Glutamatergic neuron (in vitro differentiated cells): Measurements from ENCODE around the gene DNAJB4. TPM values are rescaled to one million over a fixed set of nuclear protein-coding genes. Genes with fewer than 3 reads are reported as not detected.

Source experiments
- total RNA-seq: library from RNA; stranded (reverse); fragmentation: NEBNext Ultra II Directional; extraction: Animal tissue kit (Norgen Biotek cat#: 25700); gene quantifications from one replicate; pipeline ENCODE4 v1.2.1, GENCODE V29; 2021; ENCODE audit not compliant: unreplicated experiment

The DNAJB4 gene
- total RNA-seq, 1 donor from 2014 or later, result 20.1 TPM

Other genes starting within 250 kb of the DNAJB4 start
- gene USP33, start 245.1 kb upstream of the DNAJB4 start, total RNA-seq, result 84.0 TPM
- gene MIGA1, start 225.3 kb upstream of the DNAJB4 start, total RNA-seq, result 10.2 TPM
- gene NEXN, start 116.3 kb upstream of the DNAJB4 start, total RNA-seq, result 0.76 TPM
- 243 TPM for gene FUBP1, start 25.9 kb upstream of the DNAJB4 start, total RNA-seq
- not detected for gene GIPC2, start 41.0 kb downstream of the DNAJB4 start, total RNA-seq